A549 (cell line): ENCODE results near the gene TIAM2. TPM values are rescaled to one million over a fixed set of nuclear protein-coding genes. Genes with fewer than 3 reads are reported as not detected.
"Not testable (repeated sequence)": the region's sequence is repeated elsewhere in the genome, so short reads cannot be mapped to it uniquely, and the experiment has no call there.

Source experiments
- ATAC-seq, 2 experiments: fragments of 200-7000 bp in 1 of 2; fragments of >200 bp in 1 of 2; cut with Nextera tagmentation in 1 of 2; cut with Tn5 transposase in 1 of 2; 3 replicates each; pipeline versions ENCODE4 v1.8.0 to v1.9.1; 2018 to 2020; ENCODE audit warnings: mild to moderate bottlenecking in 1 of 2, moderate library complexity in 1 of 2
- CTCF ChIA-PET: fragments of 300-600 bp; sonication (Branson Sonifier 250); formaldehyde crosslinking; extraction: SDS; loops from one replicate; lab custom pipeline; 2021; ENCODE audit warnings: antibody characterized with exemption, inconsistent platforms; lab: Yijun Ruan, JAX
- POLR2A ChIA-PET: fragments of 350-600 bp; formaldehyde crosslinking; extraction: SDS; loops from one replicate; lab custom pipeline; 2021; ENCODE audit warnings: antibody characterized with exemption, inconsistent platforms; lab: Yijun Ruan, JAX
- DNase-seq, 2 experiments: peaks; one replicate each; pipeline versions ENCODE4 v3.0.0 to v3.0.0-alpha.2; 2011 to 2016; ENCODE audit warnings: low read depth in 1 of 2, low spot score in 1 of 2
- FAIRE-seq: peaks from 2 replicates; lab custom pipeline; 2011; peaks lifted over from hg19 to GRCh38; lab: Jason Lieb, UNC
- H3K27ac ChIP-seq, 2 experiments: fragments of >200 bp; sonication (Bioruptor Twin); formaldehyde crosslinking; 3 replicates each; pipeline ENCODE4 v1.5.1; 2016 to 2017
- H3K4me1 ChIP-seq: fragments of >200 bp; sonication (Bioruptor Twin); formaldehyde crosslinking; 3 replicates; pipeline ENCODE4 v1.6.1; 2016
- H3K4me2 ChIP-seq: fragments of >200 bp; sonication (Bioruptor Twin); formaldehyde crosslinking; 3 replicates; pipeline ENCODE4 v1.6.1; 2016
- H3K4me3 ChIP-seq: fragments of >200 bp; sonication (Bioruptor Twin); formaldehyde crosslinking; 3 replicates; pipeline ENCODE4 v1.5.1; 2016
- H3K9me3 ChIP-seq: fragments of >200 bp; sonication (Bioruptor Twin); formaldehyde crosslinking; 3 replicates; pipeline ENCODE4 v1.6.1; 2016
- CBX2 ChIP-seq: fragments of 200-600 bp; sonication (generic); IDR thresholded peaks from 2 replicates; pipeline ENCODE4 v1.6.1; 2016; ENCODE audit warnings: low read depth, mild to moderate bottlenecking, borderline replicate concordance
- CEBPB ChIP-seq, 2 experiments: fragments of >200 bp in 1 of 2; sonication (Bioruptor Twin) in 1 of 2; formaldehyde crosslinking in 1 of 2; IDR thresholded peaks; 2 replicates each; pipeline ENCODE4 v1.6.1; 2012 to 2016
- CTCF ChIP-seq: fragments of >200 bp; sonication (Bioruptor Twin); formaldehyde crosslinking; IDR thresholded peaks from 3 replicates; pipeline ENCODE4 v1.5.1; 2016
- FOSL2 ChIP-seq, 2 experiments: fragments of 450-650 bp in 1 of 2; fragments of >200 bp in 1 of 2; sonication (Bioruptor Twin) in 1 of 2; formaldehyde crosslinking; IDR thresholded peaks; 2 replicates each; pipeline versions ENCODE4 v1.5.0 to v1.6.1; 2016 to 2020; ENCODE audit warnings: mild to moderate bottlenecking in 1 of 2, moderate library complexity in 1 of 2
- HEYL ChIP-seq: fragments of 250-450 bp; sonication (Bioruptor Pico); IDR thresholded peaks from 2 replicates; pipeline ENCODE4 v1.8.0; 2021; ENCODE audit warnings: mild to moderate bottlenecking, moderate library complexity
- HOXB13 ChIP-seq: fragments of 250-450 bp; sonication (Bioruptor Pico); IDR thresholded peaks from 2 replicates; pipeline ENCODE4 v1.5.0; 2020; ENCODE audit warnings: low read depth, mild to moderate bottlenecking, moderate library complexity
- JUN ChIP-seq, 2 experiments: fragments of >200 bp; sonication (Bioruptor Twin); formaldehyde crosslinking; IDR thresholded peaks; 2 replicates in 1 of 2; 3 replicates in 1 of 2; pipeline ENCODE4 v1.6.1; 2016 to 2017
- KDM1A ChIP-seq: fragments of 200-600 bp; sonication (generic); IDR thresholded peaks from 2 replicates; pipeline ENCODE4 v1.6.1; 2016; ENCODE audit warnings: low read depth, mild to moderate bottlenecking
- KDM5A ChIP-seq: fragments of 200-600 bp; sonication (generic); IDR thresholded peaks from 2 replicates; pipeline ENCODE4 v1.6.1; 2016; ENCODE audit warnings: antibody characterized with exemption, mild to moderate bottlenecking
- MAZ ChIP-seq: fragments of 150-350 bp; IDR thresholded peaks from 2 replicates; pipeline ENCODE4 v1.6.1; 2014; ENCODE audit warnings: antibody characterized with exemption, low read depth, low read length, borderline replicate concordance
- RCOR1 ChIP-seq: fragments of 150-350 bp; IDR thresholded peaks from 2 replicates; pipeline ENCODE4 v1.6.1; 2014; ENCODE audit warnings: antibody characterized with exemption, low read length, low read depth
- REST ChIP-seq: fragments of 200-600 bp; sonication (generic); IDR thresholded peaks from 2 replicates; pipeline ENCODE4 v1.6.1; 2016; ENCODE audit warnings: antibody characterized with exemption, mild to moderate bottlenecking, moderate library complexity
- SMC3 ChIP-seq: fragments of >200 bp; sonication (Bioruptor Twin); formaldehyde crosslinking; IDR thresholded peaks from 3 replicates; pipeline ENCODE4 v1.6.1; 2018; ENCODE audit warnings: inconsistent platforms
- ZFP36 ChIP-seq: fragments of 450-650 bp; IDR thresholded peaks from 2 replicates; pipeline ENCODE4 v1.6.1; 2014; ENCODE audit warnings: borderline replicate concordance; ENCODE audit not compliant: partially characterized antibody
- ZNF302 ChIP-seq: fragments of 250-450 bp; sonication (Bioruptor Pico); IDR thresholded peaks from 2 replicates; pipeline ENCODE4 v1.9.0; 2021; ENCODE audit warnings: inconsistent platforms, mild to moderate bottlenecking, moderate library complexity
- WGBS: methylation state at CpG from one replicate; pipeline ENCODE4 v1.1.6; 2017; ENCODE audit errors: missing lambda C conversion rate; 5-methylcytosine and 5-hydroxymethylcytosine counted together
- polyA plus RNA-seq, 4 experiments: library from polyadenylated mRNA; depleted of rRNA in 3 of 4; stranded (reverse); fragments of >200 nt; fragmentation: RNase III in 1 of 4; extraction: RNeasy Plus Mini Kit Qiagen cat#74134 plus additional on column Dnase treatment in 1 of 4; gene quantifications; 2 replicates in 3 of 4; 3 replicates in 1 of 4; pipeline ENCODE4 v1.2.3, GENCODE V29; 2011 to 2017

TIAM2 gene
- polyA plus RNA-seq, 2 of the 4 experiments (the other 2 are of a cell fraction), result 2.5 to 3.1 TPM

- Histone ChIP-seq H3K4me1 (no peaks in the 10 kb centered on the region), H3K4me2 (no peak overlapping the region), H3K4me3 (no peak overlapping the region), H3K9me3 (no peaks in the 10 kb centered on the region), H3K27ac (no peak overlapping the region)
- ChIA-PET POLR2A (no interaction called here), CTCF (interaction anchor here (0.6 to 1.4 kb wide), 3 partner anchors 14 to 443 kb away, joined by 3 to 4 read pairs (median 3); no protein-coding TSS in a partner anchor)
- FAIRE-seq (no peak), ATAC-seq (no peak), DNase-seq (no peak)
- TF ChIP-seq MAZ (no peak), FOSL2 (IDR thresholded peaks at IDR 0.05) (no peak), FOSL2 (CRISPR knock-in tag; IDR thresholded peaks at IDR 0.05) (no peak), ZFP36 (no peak), REST (no peak)
- 77% methylated on average over 5 of the region's 5 CpGs for WGBS
Observed at GRCh38 chr6:155117785-155118184, 122.7 kb downstream of the TIAM2 start.

- POLR2A ChIA-PET, DNase-seq, H3K9me3 ChIP-seq, H3K27ac ChIP-seq, H3K4me3 ChIP-seq, H3K4me1 ChIP-seq, ATAC-seq, H3K4me2 ChIP-seq, FAIRE-seq: not testable (repeated sequence)
- CTCF ChIA-PET, result interaction anchor here (0.9 to 1.4 kb wide), 3 partner anchors 8 to 14 kb away, joined by 3 read pairs; no protein-coding TSS in a partner anchor
- WGBS, result 87% methylated on average over 5 of the region's 5 CpGs
Observed at GRCh38 chr6:155119201-155119600, 124.1 kb downstream of the TIAM2 start.

- WGBS, result 95% methylated on average over 6 of the region's 6 CpGs
- H3K9me3 ChIP-seq, result no peaks in the 10 kb centered on the region
- CTCF ChIA-PET, result interaction anchor here (1.4 kb wide), 1 partner anchor 9 kb away, joined by 3 read pairs; no protein-coding TSS in a partner anchor
- H3K4me2 ChIP-seq, result no peak overlapping the region
- no peak for TF ChIP-seq KDM1A
- FAIRE-seq (no peak), DNase-seq (no peak), ATAC-seq (no peak)
- no peak overlapping the region for H3K4me3 ChIP-seq
- POLR2A ChIA-PET, result no interaction called here
- no peak overlapping the region for H3K27ac ChIP-seq
- no peaks in the 10 kb centered on the region for H3K4me1 ChIP-seq
Observed at GRCh38 chr6:155120034-155120433, 124.9 kb downstream of the TIAM2 start.

GRCh38 chr6:155121294-155121693, 126.2 kb downstream of the TIAM2 start:
- H3K9me3 ChIP-seq, result no peaks in the 10 kb centered on the region
- no peak overlapping the region for H3K4me3 ChIP-seq
- WGBS, result 73% methylated on average over 4 of the region's 4 CpGs
- no peak for DNase-seq
- no peak overlapping the region for H3K4me2 ChIP-seq
- no peak for ATAC-seq
- H3K27ac ChIP-seq, result no peak overlapping the region
- ChIA-PET CTCF (interaction anchor here (1.3 kb wide), 1 partner anchor 10 kb away, joined by 4 read pairs; no protein-coding TSS in a partner anchor), POLR2A (no interaction called here)
- peaks cover 2% of the 10 kb centered on the region; the same call in 2 of the 3 replicates for H3K4me1 ChIP-seq
- no peak for FAIRE-seq
- TF ChIP-seq FOSL2 (IDR thresholded peaks at IDR 0.05) (no peak), FOSL2 (CRISPR knock-in tag; IDR thresholded peaks at IDR 0.05) (no peak), SMC3 (no peak), JUN (IDR thresholded peaks at IDR 0.05) (no peak), HOXB13 (CRISPR knock-in tag) (no peak), RCOR1 (no peak), CBX2 (no peak), KDM5A (no peak), CEBPB (IDR thresholded peaks at IDR 0.05) (no peak), ZNF302 (CRISPR knock-in tag) (no peak), CTCF (no peak), HEYL (CRISPR knock-in tag) (no peak)
